Endothelial cell of umbilical vein (primary cell): Measurements from ENCODE around the gene ADCY9.

ENCODE experiments used
- CTCF ChIP-seq, 2 donors: IDR thresholded peaks; 1 replicate in 1 of 2; 2 replicates in 1 of 2; pipeline ENCODE4 v1.5.1; 2011; ENCODE audit warnings: low read length in 2 of 2, mild to moderate bottlenecking in 2 of 2, moderate library complexity in 2 of 2, control low read depth in 1 of 2, inconsistent platforms in 1 of 2, low read depth in 1 of 2; ENCODE audit not compliant: insufficient read depth in 1 of 2; ENCODE audit errors: extremely low read depth in 1 of 2
- FOS ChIP-seq: IDR thresholded peaks from 2 replicates; pipeline ENCODE4 v1.6.1; 2011; ENCODE audit warnings: mild to moderate bottlenecking, low read length, moderate library complexity, borderline replicate concordance; ENCODE audit not compliant: insufficient read depth
- GATA2 ChIP-seq: IDR thresholded peaks from 2 replicates; pipeline ENCODE4 v1.7.0; 2011; ENCODE audit warnings: low read depth, mild to moderate bottlenecking, moderate library complexity, mixed read lengths, low read length; ENCODE audit not compliant: insufficient read length, insufficient read depth
- JUN ChIP-seq: IDR thresholded peaks from 2 replicates; pipeline ENCODE4 v1.6.1; 2011; ENCODE audit warnings: borderline replicate concordance, low read depth; ENCODE audit not compliant: insufficient read length, insufficient read depth
- MAX ChIP-seq: IDR thresholded peaks from 2 replicates; pipeline ENCODE4 v1.6.1; 2011; ENCODE audit not compliant: insufficient read depth, insufficient read length
- MYC ChIP-seq: IDR thresholded peaks from one replicate; pipeline ENCODE4 v1.6.1; 2011; ENCODE audit warnings: mild to moderate bottlenecking, low read depth, low read length
- POLR2A ChIP-seq: IDR thresholded peaks from 2 replicates; pipeline ENCODE4 v1.6.1; 2012; ENCODE audit warnings: low read depth, mild to moderate bottlenecking, control low read depth, low read length
- POLR2AphosphoS5 ChIP-seq: IDR thresholded peaks from 2 replicates; pipeline ENCODE4 v1.6.1; 2012; ENCODE audit warnings: low read depth, mild to moderate bottlenecking, control low read depth, low read length, moderate library complexity; ENCODE audit not compliant: insufficient read depth

GRCh38 chr16:4116325-4117249 is at the start of gene ADCY9:
- TF ChIP-seq CTCF (IDR thresholded peaks at IDR 0.05; ENCODE audit: extremely low read depth in 1 of 2, insufficient read depth in 1 of 2, low read depth in 1 of 2, low read length in 2 of 2) (no peak), POLR2AphosphoS5 (peak; percentile 29), JUN (no peak), MYC (no peak), MAX (no peak), FOS (no peak), GATA2 (no peak), POLR2A (peak; percentile 47)
